Prostate gland (tissue), 2 donors: ENCODE data around the gene OSBPL6.

Source experiments
- POLR2A ChIP-seq: fragments of 450-650 bp; IDR thresholded peaks from one replicate; pipeline ENCODE4 v1.6.1; 2016; ENCODE audit warnings: antibody characterized with exemption, mild to moderate bottlenecking
- POLR2AphosphoS5 ChIP-seq: sonication (generic); formaldehyde crosslinking; IDR thresholded peaks from one replicate; pipeline ENCODE4 v1.6.1; 2017; ENCODE audit warnings: antibody characterized with exemption
- TF ChIP-seq, protein P1 (sequence below), 4 experiments: fragments of 200-600 bp in 2 of 4; fragments of 450-650 bp in 2 of 4; sonication (generic) in 2 of 4; IDR thresholded peaks; 1 replicate in 3 of 4; 2 replicates in 1 of 4; pipeline ENCODE4 v1.5.1; 2016 to 2019; ENCODE audit warnings: antibody characterized with exemption in 4 of 4, mild to moderate bottlenecking in 2 of 4, moderate library complexity in 2 of 4

DNA sequence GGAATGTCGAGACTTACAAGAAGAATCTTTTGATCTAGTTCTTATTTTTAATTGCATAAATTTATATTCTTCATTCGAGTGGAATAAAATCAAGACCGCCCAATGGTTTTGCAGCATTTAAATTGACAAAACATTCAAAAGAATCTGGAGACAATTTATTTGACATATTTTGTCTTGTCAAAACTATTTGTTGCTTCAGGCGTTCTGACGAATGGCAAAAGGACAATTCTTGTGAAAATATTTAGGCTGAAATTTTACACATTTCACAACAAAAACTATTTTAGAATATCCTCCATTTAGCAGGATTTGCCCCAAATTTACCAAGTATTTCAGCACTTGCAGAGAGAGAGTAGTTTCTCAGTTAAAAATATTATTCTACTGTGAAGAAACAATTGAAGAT, 214.9 kb downstream of the OSBPL6 start:
- TF ChIP-seq, protein P1, sequence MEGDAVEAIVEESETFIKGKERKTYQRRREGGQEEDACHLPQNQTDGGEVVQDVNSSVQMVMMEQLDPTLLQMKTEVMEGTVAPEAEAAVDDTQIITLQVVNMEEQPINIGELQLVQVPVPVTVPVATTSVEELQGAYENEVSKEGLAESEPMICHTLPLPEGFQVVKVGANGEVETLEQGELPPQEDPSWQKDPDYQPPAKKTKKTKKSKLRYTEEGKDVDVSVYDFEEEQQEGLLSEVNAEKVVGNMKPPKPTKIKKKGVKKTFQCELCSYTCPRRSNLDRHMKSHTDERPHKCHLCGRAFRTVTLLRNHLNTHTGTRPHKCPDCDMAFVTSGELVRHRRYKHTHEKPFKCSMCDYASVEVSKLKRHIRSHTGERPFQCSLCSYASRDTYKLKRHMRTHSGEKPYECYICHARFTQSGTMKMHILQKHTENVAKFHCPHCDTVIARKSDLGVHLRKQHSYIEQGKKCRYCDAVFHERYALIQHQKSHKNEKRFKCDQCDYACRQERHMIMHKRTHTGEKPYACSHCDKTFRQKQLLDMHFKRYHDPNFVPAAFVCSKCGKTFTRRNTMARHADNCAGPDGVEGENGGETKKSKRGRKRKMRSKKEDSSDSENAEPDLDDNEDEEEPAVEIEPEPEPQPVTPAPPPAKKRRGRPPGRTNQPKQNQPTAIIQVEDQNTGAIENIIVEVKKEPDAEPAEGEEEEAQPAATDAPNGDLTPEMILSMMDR (IDR thresholded peaks at IDR 0.05), result no peak
- TF ChIP-seq POLR2A, result no peak
- TF ChIP-seq POLR2AphosphoS5, result no peak
